DMS 273 treated with DMSO at 0.1 percent for 48 hours (cell line): ENCODE data around the gene CT47C1.

Source experiments
- DNase-seq: peaks from one replicate; lab custom pipeline; 2025; lab: John Stamatoyannopoulos, UW

Gene CT47C1

GRCh38 chrX:119073911-119074310, 1.1 kb downstream of the CT47C1 start:
- DNase-seq: no peak

DNA sequence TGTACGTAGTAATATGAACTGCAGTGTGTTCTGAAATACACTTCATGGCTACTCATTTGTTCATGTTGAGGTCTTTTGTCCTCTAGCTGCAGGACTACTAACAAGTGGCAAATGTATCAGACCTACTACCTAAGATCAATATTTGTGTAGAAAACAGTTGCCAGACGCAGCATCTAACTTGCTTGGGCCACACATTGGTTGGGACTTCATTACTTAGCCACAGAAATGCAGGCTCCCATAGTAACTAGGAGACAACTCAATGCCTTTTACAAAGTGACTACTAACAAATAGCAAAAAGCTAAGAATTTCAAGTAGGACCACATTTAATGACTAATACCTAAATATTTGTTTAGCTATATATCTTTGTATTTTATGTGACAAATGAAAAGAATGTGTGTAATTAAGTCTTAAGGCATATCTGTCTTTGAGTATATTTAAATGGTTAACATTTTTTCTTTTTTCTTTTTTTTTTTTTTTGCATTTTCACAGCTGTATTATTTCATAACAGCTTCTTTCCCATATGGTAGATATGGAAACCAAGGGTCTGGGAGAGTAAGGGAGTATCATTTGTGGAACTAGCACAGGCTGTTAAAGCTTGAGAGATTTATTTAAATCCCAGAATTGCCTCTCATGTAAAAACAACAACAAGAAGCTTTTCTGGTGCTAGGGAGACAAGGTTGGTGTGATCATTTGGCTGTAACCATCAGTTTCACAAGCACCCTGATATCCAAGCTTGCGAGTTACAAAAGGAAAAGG, 2.7 kb downstream of the CT47C1 start:
- DNase-seq: no peak

- no peak for DNase-seq
Observed at GRCh38 chrX:119082278-119082677, 9.5 kb downstream of the CT47C1 start.

DNA sequence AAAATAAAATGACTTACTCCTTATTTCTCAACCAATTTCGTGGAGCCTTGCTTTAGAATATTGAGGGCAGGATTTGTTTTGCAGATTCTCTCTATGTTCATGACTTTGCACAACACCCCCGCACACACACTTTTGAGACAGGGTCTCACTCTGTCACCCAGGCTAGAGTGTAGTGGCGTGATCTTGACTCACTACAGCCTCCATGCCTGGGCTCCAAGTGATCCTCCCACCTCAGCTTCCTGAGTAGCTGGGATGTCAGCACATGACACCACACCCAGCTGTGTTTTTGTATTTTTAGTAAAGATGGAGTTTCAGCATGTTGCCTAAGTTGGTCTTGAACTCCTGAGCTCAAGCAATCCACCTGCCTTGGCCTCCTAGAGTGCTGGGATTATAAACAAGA, 12.0 kb downstream of the CT47C1 start:
- DNase-seq: no peak

DNA sequence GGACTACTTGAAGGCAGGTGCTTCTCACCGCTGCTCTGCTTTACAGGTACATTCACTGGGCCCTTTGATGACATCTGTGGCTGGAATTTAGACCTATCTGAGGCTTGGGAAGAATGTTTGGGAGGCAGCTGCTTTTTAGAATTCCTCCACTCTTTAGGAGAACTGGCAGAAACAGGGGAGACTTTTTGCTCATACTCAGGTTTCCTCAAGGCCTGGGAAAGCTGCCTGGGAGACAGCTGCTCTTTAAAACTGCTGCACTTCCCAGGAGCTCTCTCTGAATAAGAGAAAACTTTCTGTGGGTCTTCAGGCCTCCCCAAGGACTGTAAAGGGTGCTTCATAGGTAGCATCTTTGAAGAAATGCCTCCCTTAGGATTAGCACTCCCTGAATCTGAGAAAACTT, 14.3 kb downstream of the CT47C1 start:
- no peak for DNase-seq

DNA sequence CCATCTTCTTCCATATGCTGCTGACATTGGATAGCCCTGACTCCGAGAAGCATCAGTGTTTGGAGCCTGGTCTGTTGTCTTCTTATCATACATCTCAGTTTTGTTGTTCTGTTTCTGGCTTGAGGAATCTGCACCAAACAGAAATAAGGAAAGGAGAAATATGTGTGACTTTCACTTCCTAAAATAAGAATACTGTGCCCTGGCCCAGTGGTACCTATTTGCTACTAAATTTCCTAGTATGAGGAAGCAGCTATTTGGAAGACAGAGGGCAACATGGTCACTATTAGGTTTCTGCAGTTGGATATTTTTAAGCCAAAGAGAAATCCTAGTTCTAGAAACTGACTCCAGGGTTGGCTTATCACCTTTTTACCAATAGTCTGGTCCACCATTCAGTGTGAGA, 16.8 kb downstream of the CT47C1 start:
- no peak for DNase-seq

DNA sequence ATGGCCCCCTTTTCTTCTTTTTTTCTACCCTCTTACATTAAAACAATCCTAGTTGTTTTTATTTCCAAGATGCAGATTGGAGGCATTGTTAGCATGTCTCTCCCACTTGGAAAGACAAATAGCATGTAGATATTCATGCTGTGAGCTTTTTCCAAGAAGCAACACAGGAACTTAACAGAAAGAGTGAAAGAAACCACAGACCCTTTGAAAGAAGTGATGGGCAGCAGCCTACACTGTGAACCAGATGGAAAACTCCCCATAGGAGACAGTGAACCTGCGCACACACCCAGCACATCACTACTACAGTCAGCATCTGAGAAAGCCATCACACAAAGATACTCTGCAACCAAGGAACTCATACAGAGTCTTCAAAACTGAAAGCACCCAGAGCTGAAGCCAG, 17.8 kb downstream of the CT47C1 start:
- DNase-seq: no peak

DNA sequence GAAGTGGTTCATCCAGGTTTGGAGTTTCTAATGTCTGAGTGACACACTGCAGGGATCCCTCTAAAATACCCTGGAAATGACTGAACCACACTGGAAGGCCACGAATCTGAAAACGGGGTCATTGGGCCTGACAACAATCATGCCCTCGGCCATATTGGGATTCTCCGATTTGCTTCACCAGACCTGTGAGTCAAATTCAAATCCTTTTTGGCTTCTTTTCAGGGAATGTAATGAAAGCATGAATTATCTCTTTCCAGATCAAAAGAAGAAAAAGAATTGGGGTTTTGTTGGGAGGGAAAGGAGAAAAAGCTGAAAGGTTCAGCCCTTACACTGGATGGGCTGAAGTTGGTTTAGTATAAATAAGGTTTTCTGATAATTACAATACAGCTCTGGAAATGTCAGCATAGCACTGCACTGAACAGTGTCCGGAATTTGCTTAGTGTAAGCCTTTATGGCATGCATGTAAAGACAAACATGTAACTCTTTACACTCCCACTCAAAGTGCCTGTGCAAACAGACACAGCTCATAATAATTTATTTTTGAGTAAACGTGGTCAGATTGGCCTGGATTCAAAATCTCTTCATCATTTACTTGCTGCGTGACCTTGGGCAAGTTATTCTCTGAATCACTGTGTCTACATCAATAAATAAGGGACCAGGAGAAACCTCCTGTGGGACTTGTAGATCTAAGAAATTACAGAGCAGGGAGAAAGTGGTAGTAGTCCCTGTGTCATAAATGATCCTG, 21.4 kb downstream of the CT47C1 start:
- DNase-seq: no peak

DNA sequence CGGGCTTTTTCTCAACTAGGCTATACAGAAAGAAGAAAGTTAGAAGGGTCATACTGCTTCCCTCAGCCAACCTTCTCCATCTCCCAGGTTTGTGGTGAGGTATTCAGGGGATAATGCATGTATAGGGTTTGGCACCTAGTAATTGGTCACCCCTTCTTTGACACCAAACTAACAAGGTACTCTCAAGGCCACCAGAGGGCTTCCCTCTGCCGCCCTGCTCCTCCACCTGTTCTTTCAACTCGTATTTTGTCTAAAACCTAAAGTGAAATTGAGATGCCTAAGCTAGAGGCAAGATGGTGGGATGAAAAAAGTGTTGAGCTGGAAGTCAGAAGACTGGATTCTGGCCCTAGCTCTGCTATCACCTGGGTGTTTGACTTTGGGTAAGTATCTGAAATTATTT, 22.0 kb downstream of the CT47C1 start:
- no peak for DNase-seq

DNA sequence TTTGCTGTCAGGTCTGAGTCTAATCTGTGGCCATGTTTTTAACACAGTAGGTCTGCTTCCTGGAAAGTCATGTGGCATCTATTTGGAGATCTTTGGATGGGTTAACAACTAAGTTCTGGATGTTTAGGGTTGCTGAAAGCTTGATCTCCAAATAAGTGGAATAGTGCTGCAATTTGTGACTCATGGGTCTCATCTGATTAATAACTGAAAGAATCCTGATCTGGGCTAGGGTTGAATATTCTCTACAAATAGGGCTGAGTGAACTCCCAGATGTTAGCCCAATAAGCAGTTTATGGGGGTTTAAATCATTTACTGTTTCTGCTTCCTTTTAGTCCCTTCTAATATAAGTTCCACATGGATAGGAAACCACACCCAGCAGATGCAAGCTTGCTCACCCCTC, 23.1 kb downstream of the CT47C1 start:
- DNase-seq: no peak

- no peak for DNase-seq
Observed at GRCh38 chrX:119101168-119101567, 28.4 kb downstream of the CT47C1 start.

GRCh38 chrX:119105826-119106225, 33.0 kb downstream of the CT47C1 start:
- DNase-seq: no peak

- DNase-seq: no peak
Observed at GRCh38 chrX:119107206-119107605, 34.4 kb downstream of the CT47C1 start.

- no peak for DNase-seq
Observed at GRCh38 chrX:119118780-119119395, 46.1 kb downstream of the CT47C1 start.

DNA sequence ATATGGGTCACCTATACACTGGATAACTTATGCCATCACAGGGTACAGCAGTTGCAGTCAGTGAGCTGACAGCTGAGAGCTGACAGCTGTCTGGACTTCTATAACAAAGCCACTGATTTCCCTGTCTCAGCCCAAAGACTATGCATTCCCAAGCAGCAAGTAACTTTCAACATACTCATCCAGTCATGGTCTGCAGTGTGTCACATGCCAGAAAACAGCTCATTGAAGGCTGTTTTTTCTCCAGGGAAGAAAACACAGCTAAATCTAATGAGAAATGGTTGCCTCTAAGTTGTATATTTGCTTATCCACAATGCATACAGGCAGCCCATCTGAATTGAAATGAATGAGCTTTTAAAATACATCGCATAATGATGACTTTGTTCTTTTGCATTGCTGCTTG, 48.5 kb downstream of the CT47C1 start:
- DNase-seq: no peak
